Measurements from ENCODE around the gene RNF214.
"Not testable (repeated sequence)": the region's sequence is repeated elsewhere in the genome, so short reads cannot be mapped to it uniquely, and the experiment has no call there.

The RNF214 gene

DNA sequence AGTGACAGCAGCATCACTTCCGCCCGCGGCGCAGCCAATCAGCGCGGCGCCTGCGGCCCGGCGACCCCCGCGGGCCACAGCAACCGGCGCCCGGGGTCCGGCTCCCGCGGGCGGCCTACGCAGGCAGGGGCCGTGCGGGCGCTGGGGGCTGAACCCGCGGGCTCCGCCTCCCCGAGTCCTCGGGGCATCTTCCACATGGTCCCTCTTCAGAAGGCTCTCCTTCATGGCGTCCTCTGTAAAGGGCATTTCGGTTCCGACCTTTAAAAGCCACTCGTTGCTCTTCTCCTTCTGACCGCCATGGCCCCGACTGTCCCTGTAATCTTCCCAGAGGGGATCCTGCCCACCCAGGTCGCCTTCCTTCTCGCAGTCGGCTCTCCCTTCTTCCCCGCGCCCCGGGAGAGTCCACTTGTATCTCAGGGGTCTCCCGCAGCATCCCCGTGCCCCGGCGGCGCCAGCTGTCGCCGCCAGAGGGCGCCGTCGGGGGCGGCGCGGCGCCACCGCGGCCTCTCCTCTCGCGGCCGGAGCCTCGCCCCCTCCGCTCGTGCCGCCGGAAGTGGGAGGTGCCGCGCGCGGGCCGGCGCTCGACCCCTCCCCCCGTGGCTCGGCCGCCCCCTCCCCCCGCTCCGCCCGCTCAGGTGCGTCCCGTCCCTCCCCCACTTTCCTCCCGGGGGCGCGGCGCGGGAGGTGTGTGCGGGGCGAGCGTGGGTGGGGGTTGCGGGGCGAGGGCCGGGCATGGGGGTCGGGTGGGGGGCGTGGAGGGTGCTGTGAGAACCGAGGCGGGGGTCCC lies at the start of gene RNF214:
RNF214 (plus strand) TSS at position 580 of the 787 bp plus-strand sequence. CDS start 1,602 bp downstream, outside the sequence.
- in situ Hi-C loops (cut with MboI; ENCODE audit: low pct_unique_long_range_greater_than_20kb, low sequenced_read_pairs), result no loop called here

DNA sequence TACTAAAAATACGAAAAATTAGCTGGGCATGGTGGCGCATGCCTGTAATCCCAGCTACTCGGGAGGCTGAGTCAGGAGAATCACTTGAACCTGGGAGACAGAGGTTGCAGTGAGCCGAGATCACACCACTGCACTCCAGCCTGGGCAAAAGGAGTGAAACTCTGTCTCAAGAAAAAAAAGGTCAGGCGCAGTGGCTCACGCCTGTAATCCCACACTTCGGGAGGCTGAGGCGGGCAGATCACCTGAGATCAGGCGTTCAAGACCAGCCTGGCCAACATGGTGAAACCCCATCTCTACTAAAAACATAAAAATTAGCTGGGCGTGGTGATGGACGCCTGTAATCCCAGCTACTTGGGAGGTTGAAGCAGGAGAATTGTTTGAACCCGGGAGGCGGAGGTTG lies 49.3 kb upstream of the RNF214 start:
- not testable (repeated sequence) for DNase-seq

More for the DNA sequence above, at the start of gene RNF214:
- peak; percentile 88 for DNase-seq

DNA sequence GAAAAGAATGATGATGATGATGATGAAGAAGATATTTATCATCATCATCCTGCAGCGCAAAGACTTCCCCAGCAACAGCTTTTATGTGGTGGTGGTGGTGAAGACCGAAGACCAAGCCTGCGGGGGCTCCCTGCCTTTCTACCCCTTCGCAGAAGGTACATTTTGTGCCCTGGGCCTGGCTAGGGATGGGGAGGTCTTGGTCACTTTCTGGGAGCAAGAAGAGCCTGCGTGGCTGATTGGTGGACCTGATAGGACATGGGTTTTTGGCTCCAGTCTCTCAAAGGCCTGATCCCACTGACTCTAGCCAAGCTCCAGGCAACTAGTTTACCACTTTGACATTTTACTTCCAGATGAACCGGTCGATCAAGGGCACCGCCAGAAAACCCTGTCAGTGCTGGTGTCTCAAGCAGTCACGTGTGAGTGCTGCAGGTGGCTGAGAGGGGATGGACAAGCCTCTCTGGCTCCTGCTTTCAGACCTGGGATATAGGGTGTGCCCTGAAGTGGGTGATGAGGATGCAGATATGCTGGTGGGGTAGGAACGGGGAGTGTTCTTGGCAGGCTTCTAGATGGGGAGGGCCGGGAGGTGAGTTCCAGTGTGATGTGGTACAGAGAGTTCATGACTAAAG lies 48.6 kb upstream of the RNF214 start:
- in situ Hi-C loops (cut with MboI; ENCODE audit: low pct_unique_long_range_greater_than_20kb, low sequenced_read_pairs), result no loop called here
- no peak for DNase-seq

More for the DNA sequence above, 49.3 kb upstream of the RNF214 start:
- in situ Hi-C loops (cut with MboI; ENCODE audit: low pct_unique_long_range_greater_than_20kb, low sequenced_read_pairs), result not testable (repeated sequence)

DNA sequence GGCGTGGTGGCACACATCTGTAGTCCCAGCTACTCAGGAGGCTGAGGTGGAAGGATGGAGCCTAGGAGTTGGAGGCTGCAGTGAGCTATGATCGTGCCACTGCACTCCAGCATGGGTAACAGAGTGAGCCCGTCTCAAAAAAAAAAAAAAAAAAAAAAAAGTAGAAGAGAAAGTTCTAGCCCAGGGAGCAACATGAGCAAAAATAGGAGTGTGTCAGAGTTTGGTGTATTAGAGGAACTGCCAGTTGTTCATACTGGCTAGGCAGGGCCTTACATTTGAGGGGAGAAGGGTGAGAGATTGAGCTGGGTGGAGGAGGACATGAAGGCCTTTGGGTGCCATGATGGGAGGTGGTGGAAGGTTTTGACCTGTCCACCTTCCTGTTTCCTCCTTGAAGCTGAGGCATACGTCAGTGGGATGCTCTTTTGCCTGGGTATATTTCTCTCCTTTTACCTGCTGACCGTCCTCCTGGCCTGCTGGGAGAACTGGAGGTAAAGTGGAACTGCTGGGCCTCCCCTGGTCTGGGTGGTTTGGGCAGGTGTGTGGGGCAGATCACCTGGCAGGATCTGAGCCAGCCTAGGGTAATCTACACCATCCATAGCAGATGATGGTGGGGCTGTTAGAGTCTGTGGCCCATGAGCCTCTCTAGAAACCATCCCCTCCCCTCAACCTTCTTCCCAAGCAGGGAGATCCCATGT lies 46.6 kb upstream of the RNF214 start:
- in situ Hi-C loops (cut with MboI; ENCODE audit: low pct_unique_long_range_greater_than_20kb, low sequenced_read_pairs), result no loop called here
- DNase-seq, result peak; percentile 68

DNA sequence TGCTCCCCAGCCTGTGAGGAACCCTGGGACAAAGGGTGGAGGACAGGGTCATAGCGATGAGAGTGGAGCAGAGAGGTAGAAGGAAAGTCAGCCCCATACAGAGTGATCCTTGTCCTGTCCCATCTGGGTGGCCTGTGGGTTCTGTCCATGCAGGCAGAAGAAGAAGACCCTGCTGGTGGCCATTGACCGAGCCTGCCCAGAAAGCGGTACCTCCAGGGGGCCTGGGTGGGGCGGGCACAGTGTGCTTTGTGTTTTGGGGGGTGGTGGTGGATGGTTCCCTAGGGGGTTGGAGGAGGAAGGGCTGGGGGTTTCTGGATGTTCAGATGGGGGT lies 46.1 kb upstream of the RNF214 start:
- DNase-seq, result no peak
- in situ Hi-C loops (cut with MboI; ENCODE audit: low pct_unique_long_range_greater_than_20kb, low sequenced_read_pairs), result no loop called here

DNA sequence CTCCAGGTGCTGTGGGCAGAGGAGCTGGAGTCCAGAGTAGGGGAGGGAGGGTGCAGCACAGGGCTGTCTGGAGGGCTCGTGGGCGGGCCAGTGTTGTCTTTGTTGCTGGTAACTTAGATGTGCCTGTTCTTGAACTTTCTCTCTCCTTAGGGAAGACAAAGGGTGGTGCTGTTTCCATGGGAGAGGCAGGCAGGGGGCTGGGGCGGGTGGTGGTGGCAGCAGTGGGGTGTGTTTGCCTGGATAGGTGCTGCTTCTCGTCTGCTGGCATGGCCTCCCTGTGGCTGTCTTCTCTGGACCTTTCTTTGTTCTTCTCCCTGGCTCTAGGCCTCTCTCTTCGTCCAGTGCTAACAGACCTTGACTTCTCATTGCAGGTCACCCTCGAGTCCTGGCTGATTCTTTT lies 45.5 kb upstream of the RNF214 start:
- no peak for DNase-seq
- in situ Hi-C loops (cut with MboI; ENCODE audit: low pct_unique_long_range_greater_than_20kb, low sequenced_read_pairs), result no loop called here

DNA sequence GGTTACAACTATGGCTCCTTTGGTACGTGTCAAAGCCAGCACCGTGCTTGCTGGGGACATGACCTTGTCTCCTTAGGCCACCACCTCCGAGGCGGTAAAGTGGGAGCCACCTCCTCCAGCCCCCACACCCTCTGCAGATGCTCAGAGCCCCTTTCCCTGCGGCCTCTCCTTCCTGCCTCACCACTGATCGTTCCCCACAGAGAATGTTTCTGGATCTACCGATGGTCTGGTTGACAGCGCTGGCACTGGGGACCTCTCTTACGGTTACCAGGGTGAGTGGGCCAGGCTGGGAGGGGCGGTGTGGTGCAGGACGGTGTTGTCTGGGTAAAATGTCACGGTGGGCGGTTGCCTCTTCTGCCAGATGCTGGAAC lies 45.1 kb upstream of the RNF214 start:
- DNase-seq, result no peak
- in situ Hi-C loops (cut with MboI; ENCODE audit: low pct_unique_long_range_greater_than_20kb, low sequenced_read_pairs), result no loop called here

DNA sequence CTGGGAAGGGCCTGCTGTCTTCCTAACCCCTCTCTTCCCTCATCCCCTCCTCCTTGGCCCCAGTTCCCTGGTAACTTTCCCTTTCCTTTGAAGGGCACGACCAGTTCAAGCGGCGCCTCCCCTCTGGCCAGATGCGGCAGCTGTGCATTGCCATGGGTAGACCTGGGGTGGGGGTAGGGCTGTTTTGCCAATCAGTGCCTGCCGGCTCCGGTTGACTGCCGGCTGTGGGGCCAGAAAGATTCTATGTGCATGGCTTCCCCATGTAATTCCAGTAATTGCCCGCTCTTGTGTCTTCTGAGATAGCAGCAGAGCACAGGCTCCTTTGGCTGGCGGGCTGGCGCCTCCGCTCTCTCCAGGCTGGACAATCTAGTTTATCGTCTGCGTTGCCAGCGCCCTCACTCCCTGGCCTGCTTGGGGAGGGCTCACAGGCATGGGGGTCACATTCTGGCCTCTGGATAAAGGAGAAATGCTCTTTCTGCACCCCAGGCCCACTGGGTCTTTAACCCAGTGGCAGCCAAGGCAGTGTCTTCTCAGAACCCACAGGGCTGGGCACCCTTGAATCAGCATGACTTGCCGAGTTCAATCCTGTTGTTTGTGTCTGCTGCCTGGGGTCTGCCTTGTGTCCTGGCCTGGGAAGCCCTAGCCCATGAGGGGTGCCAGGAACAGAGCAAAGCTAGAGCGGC lies 44.5 kb upstream of the RNF214 start:
- DNase-seq, result no peak
- in situ Hi-C loops (cut with MboI; ENCODE audit: low pct_unique_long_range_greater_than_20kb, low sequenced_read_pairs), result no loop called here

DNA sequence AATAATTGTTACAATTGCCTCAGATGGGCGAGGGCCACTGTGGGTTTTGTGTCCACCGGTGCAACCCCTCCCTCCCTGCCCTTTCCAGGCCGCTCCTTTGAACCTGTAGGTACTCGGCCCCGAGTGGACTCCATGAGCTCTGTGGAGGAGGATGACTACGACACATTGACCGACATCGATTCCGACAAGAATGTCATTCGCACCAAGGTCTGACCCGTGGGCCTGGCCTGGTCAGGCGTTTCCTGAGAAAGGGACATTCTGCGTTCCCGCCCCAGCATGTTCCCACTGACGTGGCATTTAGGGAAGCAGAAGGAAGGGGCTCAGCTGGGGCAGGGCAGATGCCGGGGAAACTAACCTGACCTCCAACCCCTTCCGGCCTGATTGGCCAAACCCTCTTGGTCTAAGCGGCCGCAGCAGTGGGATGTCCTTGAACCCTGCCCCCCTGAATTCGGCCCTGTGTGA lies 43.8 kb upstream of the RNF214 start:
- in situ Hi-C loops (cut with MboI; ENCODE audit: low pct_unique_long_range_greater_than_20kb, low sequenced_read_pairs), result no loop called here
- no peak for DNase-seq

DNA sequence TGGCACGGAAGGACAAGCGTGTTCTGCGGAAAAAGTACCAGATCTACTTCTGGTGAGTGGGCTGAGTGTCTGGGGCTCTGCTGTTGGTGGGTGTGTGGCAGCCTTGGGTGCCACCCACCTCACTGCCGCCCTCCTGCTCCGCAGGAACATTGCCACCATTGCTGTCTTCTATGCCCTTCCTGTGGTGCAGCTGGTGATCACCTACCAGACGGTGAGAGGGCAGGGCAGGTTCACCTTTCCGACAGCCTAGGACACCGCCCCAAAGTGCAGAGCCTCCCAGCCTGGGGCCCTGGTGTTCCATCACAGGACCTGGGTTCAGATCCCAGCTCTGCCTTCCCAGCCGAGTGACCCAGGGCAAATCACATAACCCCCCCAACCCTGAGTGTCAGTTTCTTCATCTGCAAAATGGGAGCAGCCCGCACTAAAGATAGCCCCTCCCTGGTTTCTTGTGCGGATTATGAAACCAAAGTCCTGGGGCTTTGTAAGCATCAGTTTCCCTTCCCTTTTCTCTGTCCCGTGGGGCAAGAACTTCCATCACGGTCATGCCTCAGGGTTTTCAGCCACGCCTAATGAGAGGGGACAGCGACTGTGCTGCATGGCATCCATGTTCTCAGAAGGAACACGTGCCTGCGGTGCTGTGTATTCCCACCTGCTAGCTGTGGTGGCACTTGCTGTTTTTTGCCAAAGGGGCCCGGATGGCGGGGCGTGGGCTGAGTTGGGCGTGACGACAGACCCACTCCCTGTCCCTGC lies 43.1 kb upstream of the RNF214 start:
- DNase-seq, result no peak

DNA sequence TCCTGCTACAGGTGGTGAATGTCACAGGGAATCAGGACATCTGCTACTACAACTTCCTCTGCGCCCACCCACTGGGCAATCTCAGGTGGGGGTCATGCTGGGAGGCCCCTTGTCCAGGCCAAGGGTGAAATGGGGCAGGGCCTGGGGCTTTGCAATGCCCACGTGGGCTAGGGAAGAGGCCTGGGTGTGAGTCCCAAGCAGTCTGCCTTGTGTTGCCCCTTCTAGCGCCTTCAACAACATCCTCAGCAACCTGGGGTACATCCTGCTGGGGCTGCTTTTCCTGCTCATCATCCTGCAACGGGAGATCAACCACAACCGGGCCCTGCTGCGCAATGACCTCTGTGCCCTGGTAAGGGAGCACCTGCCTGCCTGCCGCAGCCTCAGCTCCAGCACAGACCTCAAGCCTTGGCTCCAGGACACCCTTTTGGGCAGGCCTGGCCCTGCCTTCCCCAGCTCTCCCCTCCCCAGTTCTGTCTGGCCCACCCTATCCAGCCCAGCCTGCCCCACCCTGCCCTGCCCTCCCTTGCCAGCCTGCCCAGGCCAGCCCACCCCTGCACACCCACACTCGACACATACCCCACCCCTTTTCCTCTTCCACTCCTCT lies 42.4 kb upstream of the RNF214 start:
- in situ Hi-C loops (cut with MboI; ENCODE audit: low pct_unique_long_range_greater_than_20kb, low sequenced_read_pairs), result no loop called here

More for the DNA sequence above, 43.1 kb upstream of the RNF214 start:
- in situ Hi-C loops (cut with MboI; ENCODE audit: low pct_unique_long_range_greater_than_20kb, low sequenced_read_pairs), result no loop called here

DNA sequence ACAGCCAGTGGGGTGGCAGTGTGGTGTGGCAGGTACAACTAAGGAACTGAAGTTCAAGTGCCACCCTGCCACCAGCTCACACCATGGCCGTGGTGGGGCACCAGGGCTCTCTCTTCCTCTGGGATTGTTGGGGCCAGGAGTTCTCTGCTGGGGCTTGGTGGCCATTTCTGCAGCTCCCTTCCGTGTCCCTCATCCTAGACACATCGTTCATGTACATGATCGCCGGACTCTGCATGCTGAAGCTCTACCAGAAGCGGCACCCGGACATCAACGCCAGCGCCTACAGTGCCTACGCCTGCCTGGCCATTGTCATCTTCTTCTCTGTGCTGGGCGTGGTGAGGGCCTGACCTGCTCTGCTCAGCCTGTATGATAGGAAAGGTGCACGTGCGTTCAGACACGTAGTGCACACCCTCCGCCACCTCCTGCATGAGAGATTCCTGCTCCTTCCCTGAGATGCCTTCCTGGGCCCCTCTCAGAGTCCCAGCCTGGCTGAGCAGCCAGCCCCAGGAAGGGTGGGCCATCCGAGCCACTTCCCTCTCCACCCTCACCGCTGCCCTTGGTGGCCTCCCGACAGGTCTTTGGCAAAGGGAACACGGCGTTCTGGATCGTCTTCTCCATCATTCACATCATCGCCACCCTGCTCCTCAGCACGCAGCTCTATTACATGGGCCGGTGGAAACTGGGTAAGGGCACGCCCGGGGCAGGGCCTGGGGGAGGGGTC lies 40.6 kb upstream of the RNF214 start:
- in situ Hi-C loops (cut with MboI; ENCODE audit: low pct_unique_long_range_greater_than_20kb, low sequenced_read_pairs), result no loop called here
- DNase-seq, result no peak

More for the DNA sequence above, 42.4 kb upstream of the RNF214 start:
- no peak for DNase-seq

DNA sequence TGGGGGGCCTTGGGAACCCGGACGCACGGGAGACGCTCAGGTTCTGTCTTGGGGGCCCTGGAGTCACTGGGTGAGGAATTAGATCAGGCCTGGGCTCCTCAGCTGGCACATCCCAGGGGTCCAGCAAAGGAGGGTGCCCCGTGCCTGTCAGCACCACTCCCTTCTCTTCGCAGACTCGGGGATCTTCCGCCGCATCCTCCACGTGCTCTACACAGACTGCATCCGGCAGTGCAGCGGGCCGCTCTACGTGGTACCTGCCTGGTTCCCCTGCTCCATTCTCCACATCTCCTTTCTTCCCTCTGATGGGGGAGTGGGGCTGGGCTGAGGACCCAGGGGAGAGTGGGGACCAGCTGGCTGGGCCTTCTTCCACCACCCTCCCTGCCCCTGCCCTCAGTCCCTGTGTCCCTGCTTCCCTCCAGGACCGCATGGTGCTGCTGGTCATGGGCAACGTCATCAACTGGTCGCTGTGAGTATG lies 40.0 kb upstream of the RNF214 start:
- in situ Hi-C loops (cut with MboI; ENCODE audit: low pct_unique_long_range_greater_than_20kb, low sequenced_read_pairs), result no loop called here
- DNase-seq, result no peak

DNA sequence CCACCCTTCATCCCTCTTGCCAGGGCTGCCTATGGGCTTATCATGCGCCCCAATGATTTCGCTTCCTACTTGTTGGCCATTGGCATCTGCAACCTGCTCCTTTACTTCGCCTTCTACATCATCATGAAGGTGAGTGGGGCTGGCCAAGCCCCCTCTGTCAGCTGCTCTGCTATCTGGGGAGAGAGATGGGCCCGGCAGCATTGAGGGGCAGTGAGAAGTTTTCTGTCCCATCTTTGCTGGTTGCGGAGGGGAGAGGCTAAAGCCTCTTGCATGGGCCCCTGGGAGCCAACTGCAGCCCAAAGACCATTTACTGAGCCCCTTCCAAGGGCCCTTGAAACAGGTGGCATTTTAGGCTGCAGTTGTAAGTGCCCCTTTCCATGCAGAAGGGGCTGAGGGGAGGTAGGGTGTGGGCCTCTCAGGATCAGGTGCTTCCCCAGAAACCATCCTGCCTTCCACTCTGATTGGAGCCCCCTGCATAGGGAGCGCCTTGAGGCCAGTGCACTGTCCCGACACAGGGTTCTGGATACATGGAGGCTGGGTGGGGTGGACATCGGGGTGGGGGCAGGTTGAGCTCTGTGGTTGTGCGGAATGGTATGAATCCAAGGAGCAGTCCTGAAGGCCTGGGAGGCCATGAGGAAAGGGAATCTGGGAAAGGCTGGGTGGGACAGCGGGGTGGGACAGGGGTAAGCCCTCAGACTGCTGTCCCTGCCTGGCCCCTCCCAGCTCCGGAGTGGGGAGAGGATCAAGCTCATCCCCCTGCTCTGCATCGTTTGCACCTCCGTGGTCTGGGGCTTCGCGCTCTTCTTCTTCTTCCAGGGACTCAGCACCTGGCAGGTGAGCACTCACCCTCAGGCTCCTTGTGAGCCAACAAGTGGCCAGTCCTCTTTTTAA lies 39.1 kb upstream of the RNF214 start:
- DNase-seq, result no peak

DNA sequence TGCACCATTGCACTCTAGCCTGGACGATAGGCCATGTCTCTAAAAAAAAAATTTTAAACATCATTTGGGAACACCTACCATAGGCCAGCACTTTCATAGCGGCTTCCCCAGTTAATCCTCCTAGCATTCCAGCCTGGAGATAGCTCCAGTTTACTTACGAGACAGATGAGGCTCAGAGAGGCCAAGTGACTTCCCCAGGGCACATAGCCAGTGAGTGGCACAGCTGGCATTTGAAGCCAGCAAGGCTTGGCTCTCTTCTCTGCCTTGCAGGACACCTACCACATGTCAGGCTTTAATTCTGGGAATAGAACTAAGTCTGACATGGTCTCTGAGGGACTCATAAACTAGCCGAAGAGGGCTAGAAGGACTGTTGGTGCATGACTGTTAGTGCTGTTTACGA lies 38.2 kb upstream of the RNF214 start:
- in situ Hi-C loops (cut with MboI; ENCODE audit: low pct_unique_long_range_greater_than_20kb, low sequenced_read_pairs), result no loop called here
- no peak for DNase-seq

More for the DNA sequence above, 39.1 kb upstream of the RNF214 start:
- in situ Hi-C loops (cut with MboI; ENCODE audit: low pct_unique_long_range_greater_than_20kb, low sequenced_read_pairs), result no loop called here

DNA sequence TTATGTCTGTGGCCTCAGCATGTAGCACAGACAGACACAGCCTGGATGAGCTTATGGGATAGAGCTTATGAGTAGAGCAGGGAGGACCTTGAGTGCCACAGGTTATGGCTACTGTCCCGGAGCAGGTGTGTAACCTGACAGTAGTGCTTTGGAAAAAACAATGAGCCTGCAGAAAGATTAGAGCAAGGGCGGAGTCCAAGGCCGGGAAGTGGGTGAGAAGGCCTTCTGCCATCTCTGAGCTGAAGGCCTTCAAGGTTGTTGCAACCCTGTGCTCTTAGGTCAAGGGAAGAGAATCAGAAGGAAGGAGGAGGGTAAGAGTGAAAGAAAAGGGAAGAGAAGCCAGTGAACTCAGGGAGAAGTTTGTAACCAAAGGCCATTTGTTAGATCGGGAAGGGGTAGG lies 37.2 kb upstream of the RNF214 start:
- no peak for DNase-seq
- in situ Hi-C loops (cut with MboI; ENCODE audit: low pct_unique_long_range_greater_than_20kb, low sequenced_read_pairs), result no loop called here

DNA sequence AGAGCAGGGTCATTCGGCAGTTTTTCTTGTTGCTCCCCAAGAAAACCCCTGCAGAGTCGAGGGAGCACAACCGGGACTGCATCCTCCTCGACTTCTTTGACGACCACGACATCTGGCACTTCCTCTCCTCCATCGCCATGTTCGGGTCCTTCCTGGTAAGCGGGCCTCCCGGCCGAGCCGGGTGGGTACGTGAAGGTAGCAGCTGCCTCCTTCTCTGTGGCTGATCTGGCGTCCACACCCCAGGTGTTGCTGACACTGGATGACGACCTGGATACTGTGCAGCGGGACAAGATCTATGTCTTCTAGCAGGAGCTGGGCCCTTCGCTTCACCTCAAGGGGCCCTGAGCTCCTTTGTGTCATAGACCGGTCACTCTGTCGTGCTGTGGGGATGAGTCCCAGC lies 36.7 kb upstream of the RNF214 start:
- DNase-seq, result no peak
- in situ Hi-C loops (cut with MboI; ENCODE audit: low pct_unique_long_range_greater_than_20kb, low sequenced_read_pairs), result no loop called here

Data from KBM-7 (cell line).